ENCODE results near the gene ANKRD13B.
A peak's percentile ranks its signal among the peaks of the same experiment; 100 is the strongest.

The ANKRD13B gene

DNA sequence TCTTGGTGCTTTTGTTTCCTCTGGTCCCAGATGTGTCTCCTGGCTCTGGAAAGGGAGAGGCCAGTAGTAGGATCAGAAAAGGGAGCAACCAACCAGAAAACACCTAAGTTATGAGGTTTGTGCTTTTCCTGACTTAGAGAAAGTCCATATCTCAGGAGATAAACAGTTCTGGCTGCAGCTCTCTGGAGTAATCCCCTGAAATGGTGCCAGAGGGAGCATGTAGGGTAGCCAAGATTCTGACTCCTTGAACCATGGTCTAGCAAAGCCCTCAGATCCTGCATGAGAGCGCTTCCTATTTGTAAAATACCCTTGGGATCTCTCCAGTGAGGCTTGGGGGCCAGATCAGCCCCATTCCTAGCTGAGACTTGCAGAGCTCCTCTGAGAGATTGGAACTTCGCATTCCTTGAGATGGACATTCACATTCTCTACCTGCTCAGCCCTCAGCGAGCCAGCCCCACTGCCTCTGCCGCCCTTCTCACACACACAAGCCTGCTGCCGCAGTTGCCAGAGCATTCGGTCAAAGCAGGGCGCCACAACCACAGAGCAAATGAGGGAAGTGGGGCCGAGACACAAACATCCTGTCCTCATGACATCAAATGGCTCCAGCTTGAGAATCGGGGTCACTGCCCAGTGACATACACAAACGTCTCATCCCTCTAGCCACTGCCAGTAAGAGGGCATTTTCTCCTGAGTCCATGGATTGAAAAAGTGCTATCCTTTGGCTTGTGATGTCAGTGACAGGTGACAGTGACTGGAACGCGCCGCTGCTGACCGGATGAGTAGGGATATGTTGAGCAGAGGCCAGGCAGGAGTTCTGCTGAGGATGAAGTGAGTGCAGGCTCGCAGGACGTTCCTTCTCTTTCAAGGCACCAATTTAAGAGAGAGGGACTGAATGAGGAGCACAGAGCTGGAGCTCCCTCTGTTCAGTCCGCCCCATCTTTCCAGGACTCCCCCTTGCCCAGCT, 31.1 kb upstream of the ANKRD13B start:
- H3K9ac ChIP-seq (ENCODE audit: low read depth, low read length): no peak overlapping the region
- no peaks in the 10 kb centered on the region for H3K36me3 ChIP-seq (ENCODE audit: insufficient read depth, low read depth, low read length)
- H3K27ac ChIP-seq (ENCODE audit: low read length): no peak overlapping the region
- H3K4me3 ChIP-seq (ENCODE audit: low read length): no peak overlapping the region
- H3K9me3 ChIP-seq (ENCODE audit: insufficient read depth, low read depth, low read length): no peaks in the 10 kb centered on the region
- peaks cover 34% of the 10 kb centered on the region for H3K27me3 ChIP-seq (ENCODE audit: insufficient read depth, low read length)
- peaks cover 6% of the 10 kb centered on the region; the same call in 1 of the 2 replicates for H3K4me1 ChIP-seq (ENCODE audit: insufficient read depth, low read length)

DNA sequence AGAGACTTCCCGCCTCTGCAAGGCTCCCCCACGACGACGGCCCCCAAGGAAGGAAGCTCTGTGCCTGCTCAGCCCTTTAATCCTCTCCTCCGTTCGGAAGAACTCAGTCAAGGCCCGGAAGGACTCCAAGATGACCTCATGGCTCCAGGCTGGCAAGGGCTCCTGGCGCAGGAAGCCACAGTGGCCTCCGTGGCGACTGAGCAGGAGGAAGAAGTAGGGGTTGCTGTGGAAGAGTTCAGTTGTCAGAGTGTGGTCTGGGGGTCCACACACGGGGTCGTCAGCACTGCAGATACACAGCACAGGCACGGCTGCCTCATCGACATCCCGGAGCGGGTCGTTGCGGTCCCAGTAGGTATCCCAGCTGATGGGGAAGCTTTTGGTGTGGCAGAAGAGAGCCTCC, 30.3 kb upstream of the ANKRD13B start:
- Histone ChIP-seq H3K36me3 (ENCODE audit: insufficient read depth, low read depth, low read length) (no peaks in the 10 kb centered on the region), H3K4me3 (ENCODE audit: low read length) (no peak overlapping the region), H3K4me1 (ENCODE audit: insufficient read depth, low read length) (peaks cover 6% of the 10 kb centered on the region; the same call in 1 of the 2 replicates), H3K9me3 (ENCODE audit: insufficient read depth, low read depth, low read length) (no peaks in the 10 kb centered on the region), H3K9ac (ENCODE audit: low read depth, low read length) (no peak overlapping the region), H3K27ac (ENCODE audit: low read length) (no peak overlapping the region), H3K27me3 (ENCODE audit: insufficient read depth, low read length) (peaks cover 42% of the 10 kb centered on the region)

DNA sequence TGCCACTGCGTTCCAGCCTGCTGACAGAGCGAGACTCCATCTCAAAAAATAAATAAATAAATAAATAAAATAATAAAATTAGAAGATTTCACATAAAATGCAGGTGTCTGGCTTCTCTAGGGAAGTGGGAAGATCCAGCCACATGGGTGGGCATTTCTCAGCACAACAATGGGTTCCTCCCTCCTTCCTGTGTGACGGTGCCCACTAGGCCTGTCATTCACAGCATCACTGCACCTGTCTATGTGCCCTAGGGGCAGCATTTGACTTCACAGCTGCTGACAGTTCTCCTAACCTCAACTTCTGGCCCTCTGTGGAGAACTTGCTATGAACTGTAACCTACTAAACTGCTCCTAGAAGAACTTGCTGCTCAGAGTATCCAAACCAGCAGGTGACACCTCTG, 29.1 kb upstream of the ANKRD13B start:
- H3K9ac ChIP-seq (ENCODE audit: low read depth, low read length): no peak overlapping the region
- H3K4me1 ChIP-seq (ENCODE audit: insufficient read depth, low read length): peaks cover 6% of the 10 kb centered on the region; the same call in 1 of the 2 replicates

DNA sequence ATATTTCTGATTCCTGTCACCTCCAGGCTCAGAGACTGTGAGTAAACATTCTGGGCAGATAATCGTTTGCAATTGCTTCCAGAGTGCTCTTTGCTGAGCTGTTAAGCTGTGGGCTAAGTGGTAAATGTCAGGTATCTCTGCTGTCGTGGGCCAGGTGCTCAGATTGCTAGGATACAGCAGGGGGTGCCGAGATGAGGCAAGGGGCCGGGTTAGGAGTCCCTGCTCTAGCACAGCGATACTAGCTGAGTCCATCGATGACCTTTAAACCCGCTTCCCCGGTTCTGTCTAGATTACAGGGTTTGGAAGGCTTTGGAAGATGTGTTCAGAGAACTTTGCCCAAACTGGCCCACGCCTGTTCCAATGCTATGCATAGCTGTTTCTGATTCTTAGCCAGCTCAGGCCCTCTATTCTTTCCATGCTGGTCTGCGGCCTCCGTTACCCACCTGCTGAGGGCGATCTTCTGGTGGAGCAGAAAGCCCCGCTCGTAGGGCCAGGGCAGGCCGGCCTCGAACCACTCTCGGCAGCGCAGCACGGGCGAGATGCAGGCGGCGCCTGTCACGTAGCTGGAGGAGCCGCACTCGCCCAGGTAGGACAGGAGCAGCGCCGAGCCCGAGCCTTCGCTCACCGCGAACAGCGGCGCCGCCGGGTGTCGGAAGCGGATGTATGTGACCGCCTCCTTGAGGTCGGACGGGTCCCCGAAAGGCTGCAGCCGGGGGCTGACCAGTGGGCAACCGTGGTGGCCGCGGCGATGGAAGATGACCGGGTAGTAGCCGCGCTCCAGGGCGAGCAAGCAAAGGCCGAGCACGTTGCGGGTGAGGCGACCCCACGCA, 27.1 kb upstream of the ANKRD13B start:
- Histone ChIP-seq H3K9ac (ENCODE audit: low read depth, low read length) (no peak overlapping the region), H3K4me1 (ENCODE audit: insufficient read depth, low read length) (peaks cover 13% of the 10 kb centered on the region; the same call in 1 of the 2 replicates), H3K27ac (ENCODE audit: low read length) (no peak overlapping the region), H3K36me3 (ENCODE audit: insufficient read depth, low read depth, low read length) (no peaks in the 10 kb centered on the region), H3K9me3 (ENCODE audit: insufficient read depth, low read depth, low read length) (no peaks in the 10 kb centered on the region), H3K27me3 (ENCODE audit: insufficient read depth, low read length) (peaks cover 66% of the 10 kb centered on the region), H3K4me3 (ENCODE audit: low read length) (peak overlapping the region; percentile 50)

More for the DNA sequence above, 29.1 kb upstream of the ANKRD13B start:
- peaks cover 50% of the 10 kb centered on the region for H3K27me3 ChIP-seq (ENCODE audit: insufficient read depth, low read length)
- H3K4me3 ChIP-seq (ENCODE audit: low read length): no peak overlapping the region
- no peaks in the 10 kb centered on the region for H3K36me3 ChIP-seq (ENCODE audit: insufficient read depth, low read depth, low read length)
- no peak overlapping the region for H3K27ac ChIP-seq (ENCODE audit: low read length)
- H3K9me3 ChIP-seq (ENCODE audit: insufficient read depth, low read depth, low read length): no peaks in the 10 kb centered on the region

DNA sequence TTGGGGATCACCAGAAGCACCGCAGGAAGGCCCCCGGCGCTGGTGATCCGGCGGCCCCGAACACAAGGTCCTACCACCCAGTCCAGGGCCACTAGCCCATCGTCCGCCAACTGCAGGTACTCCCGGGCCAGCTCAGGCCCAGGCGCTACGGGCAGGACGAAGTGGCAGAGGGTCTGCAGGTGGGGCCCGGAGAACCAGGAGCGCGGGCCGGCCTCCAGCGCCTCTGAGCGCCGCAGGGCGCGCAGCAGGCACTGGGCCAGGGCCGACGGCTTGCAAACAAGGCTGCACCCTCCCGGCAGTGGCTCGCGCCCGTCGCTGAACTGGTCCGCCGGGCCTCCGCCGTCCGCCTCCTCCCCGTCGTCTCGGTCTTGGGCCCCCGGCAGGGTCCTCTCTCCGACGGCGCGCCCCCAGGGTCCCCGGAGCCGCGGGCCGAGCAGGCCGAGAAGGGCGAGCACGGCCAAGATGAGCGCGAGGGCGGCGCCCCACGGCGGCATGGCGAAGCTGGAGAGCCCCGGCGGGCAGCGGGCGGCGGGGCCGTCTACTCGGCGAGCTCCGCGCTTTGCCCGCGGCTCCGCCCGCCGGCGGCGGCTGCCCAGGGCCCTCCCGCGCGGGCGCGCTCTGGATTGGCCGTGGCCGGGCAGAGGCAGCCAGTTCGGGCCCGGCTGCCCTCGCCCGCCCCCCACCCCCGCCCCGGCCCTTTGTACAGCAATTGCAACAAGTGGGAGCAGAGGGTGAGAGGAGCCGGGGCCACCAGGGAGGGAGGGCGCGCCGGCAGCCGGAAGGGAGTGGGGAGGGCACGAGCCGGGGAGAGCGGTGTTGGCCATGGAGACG, 26.2 kb upstream of the ANKRD13B start, which contains the start of gene ABHD15:
ABHD15 (minus strand) TSS at position 565 of the 831 bp plus-strand sequence; CDS start at position 494, 71 bp downstream.
- H3K4me3 ChIP-seq (ENCODE audit: low read length): peak within 1 kb of the TSS; percentile 86
- no peak within 1 kb of the TSS for H3K27ac ChIP-seq (ENCODE audit: low read length)
- H3K9me3 ChIP-seq (ENCODE audit: insufficient read depth, low read depth, low read length): no peaks in the 10 kb centered on the region
- H3K9ac ChIP-seq (ENCODE audit: low read depth, low read length): no peak within 1 kb of the TSS
- peaks cover 13% of the 10 kb centered on the region; the same call in 1 of the 2 replicates for H3K4me1 ChIP-seq (ENCODE audit: insufficient read depth, low read length)
- no peaks in the 10 kb centered on the region for H3K36me3 ChIP-seq (ENCODE audit: insufficient read depth, low read depth, low read length)
- peaks cover 74% of the 10 kb centered on the region for H3K27me3 ChIP-seq (ENCODE audit: insufficient read depth, low read length)

DNA sequence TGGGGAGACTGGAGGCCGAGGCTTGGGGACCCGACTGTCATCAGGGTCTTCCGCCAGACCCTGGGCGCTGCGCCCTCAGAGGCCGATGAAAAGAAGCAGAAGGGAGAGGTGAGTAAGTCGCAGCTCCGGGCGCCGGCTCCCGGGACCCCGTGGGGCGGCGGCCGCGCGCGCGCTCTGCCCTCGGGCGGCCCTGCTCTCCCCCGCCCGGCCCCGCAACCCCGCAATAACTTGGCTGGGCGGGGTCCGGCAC, 25.7 kb upstream of the ANKRD13B start:
- H3K36me3 ChIP-seq (ENCODE audit: insufficient read depth, low read depth, low read length): no peaks in the 10 kb centered on the region
- H3K27me3 ChIP-seq (ENCODE audit: insufficient read depth, low read length): peaks cover 77% of the 10 kb centered on the region
- peaks cover 13% of the 10 kb centered on the region; the same call in 1 of the 2 replicates for H3K4me1 ChIP-seq (ENCODE audit: insufficient read depth, low read length)
- no peak overlapping the region for H3K9ac ChIP-seq (ENCODE audit: low read depth, low read length)
- no peak overlapping the region for H3K27ac ChIP-seq (ENCODE audit: low read length)
- H3K4me3 ChIP-seq (ENCODE audit: low read length): peak overlapping the region; percentile 86; the same call in 1 of the 2 replicates
- H3K9me3 ChIP-seq (ENCODE audit: insufficient read depth, low read depth, low read length): no peaks in the 10 kb centered on the region

DNA sequence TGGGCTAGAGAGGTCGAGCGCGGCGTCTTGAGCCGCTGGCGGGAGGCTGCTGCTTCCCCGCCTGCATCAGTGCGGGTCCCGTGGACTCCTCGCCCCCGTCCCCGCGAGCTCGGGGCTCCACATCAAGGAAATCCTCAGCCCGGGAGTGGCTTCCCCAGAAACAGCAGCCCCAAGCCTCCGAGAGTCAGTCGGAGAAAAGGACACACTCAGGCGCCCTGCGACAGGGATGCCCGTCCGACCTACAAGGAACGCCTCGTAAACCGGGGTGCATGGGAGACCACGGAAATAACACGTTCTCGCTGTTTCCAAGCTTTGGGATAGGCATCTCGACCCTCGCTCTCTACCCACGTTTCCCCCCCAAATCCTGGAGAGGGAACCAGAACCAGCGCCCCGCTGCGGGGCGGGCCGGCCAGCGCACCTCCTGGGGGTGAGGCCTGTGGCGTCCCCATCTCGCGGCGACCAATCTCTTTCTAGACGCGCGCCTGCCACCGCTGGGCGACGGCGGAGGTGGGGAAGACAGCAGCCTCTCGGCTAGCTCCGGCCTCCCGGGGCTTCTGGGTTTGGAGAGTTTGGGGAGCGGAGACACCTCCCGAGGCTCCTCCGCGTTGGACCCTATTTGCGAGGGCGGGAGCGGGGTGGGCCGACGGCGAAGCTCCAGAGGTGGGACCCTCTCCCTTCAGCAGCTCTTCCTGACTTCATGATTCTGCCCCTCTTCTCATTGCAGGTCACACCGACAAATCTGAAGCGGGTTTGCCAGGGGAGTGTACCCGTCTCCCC, 25.2 kb upstream of the ANKRD13B start:
- Histone ChIP-seq H3K4me3 (ENCODE audit: low read length) (peak overlapping the region; percentile 86), H3K27ac (ENCODE audit: low read length) (no peak overlapping the region), H3K9ac (ENCODE audit: low read depth, low read length) (peak overlapping the region; percentile 67; the same call in 1 of the 2 replicates), H3K9me3 (ENCODE audit: insufficient read depth, low read depth, low read length) (no peaks in the 10 kb centered on the region), H3K27me3 (ENCODE audit: insufficient read depth, low read length) (peaks cover 78% of the 10 kb centered on the region), H3K4me1 (ENCODE audit: insufficient read depth, low read length) (peaks cover 13% of the 10 kb centered on the region; the same call in 1 of the 2 replicates), H3K36me3 (ENCODE audit: insufficient read depth, low read depth, low read length) (no peaks in the 10 kb centered on the region)

DNA sequence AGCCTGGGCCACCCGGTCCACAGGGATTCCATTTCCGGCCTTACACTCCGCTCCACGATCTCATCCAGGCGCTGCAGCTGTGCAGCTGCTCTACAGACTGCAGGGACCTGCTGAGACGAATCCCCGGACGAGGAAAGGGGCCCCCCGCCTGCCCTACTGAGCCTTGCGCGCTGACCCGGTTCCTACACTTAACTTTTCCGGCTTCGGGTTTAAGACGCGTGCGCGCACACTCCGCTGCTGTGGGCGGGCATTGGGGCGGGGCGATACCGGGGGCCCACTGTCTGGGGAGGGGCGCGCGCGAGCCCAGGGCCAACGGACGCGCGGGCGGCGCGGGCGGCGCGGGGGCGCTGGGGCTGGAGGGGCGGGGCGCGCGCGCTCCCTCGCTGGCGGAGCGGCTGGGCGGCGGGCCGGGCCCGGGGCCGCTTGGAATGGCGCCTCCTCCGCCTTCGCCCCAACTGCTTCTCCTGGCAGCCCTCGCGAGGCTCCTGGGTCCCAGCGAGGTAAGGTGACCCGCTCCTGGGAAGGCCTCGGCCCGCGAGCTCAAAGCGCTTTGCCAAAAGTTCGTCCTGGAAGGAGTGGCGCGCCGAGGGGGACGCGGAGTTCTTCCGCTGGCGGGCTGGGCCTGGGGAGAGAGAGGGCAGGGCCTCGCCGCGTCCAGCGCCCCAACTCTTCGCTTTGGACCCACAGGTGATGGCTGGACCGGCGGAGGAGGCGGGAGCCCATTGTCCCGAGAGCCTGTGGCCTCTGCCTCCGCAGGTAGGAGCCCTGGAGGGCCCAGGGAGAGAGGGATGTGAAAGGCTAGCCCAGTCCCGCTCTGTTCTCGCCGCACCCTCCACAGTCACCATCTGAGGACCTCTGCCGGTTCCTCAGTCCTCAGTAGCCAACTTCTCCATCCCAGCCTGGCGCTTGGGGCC, 24.3 kb upstream of the ANKRD13B start, which contains the start of gene TP53I13:
TP53I13 (plus strand) TSS at position 371 of the 914 bp plus-strand sequence; CDS start at position 429, 58 bp downstream.
- Histone ChIP-seq H3K36me3 (ENCODE audit: insufficient read depth, low read depth, low read length) (no peaks in the 10 kb centered on the region), H3K4me1 (ENCODE audit: insufficient read depth, low read length) (peaks cover 13% of the 10 kb centered on the region; the same call in 1 of the 2 replicates), H3K27ac (ENCODE audit: low read length) (no peak within 1 kb of the TSS), H3K27me3 (ENCODE audit: insufficient read depth, low read length) (peaks cover 78% of the 10 kb centered on the region), H3K9ac (ENCODE audit: low read depth, low read length) (peak within 1 kb of the TSS; percentile 79), H3K4me3 (ENCODE audit: low read length) (peak within 1 kb of the TSS; percentile 87), H3K9me3 (ENCODE audit: insufficient read depth, low read depth, low read length) (no peaks in the 10 kb centered on the region)

DNA sequence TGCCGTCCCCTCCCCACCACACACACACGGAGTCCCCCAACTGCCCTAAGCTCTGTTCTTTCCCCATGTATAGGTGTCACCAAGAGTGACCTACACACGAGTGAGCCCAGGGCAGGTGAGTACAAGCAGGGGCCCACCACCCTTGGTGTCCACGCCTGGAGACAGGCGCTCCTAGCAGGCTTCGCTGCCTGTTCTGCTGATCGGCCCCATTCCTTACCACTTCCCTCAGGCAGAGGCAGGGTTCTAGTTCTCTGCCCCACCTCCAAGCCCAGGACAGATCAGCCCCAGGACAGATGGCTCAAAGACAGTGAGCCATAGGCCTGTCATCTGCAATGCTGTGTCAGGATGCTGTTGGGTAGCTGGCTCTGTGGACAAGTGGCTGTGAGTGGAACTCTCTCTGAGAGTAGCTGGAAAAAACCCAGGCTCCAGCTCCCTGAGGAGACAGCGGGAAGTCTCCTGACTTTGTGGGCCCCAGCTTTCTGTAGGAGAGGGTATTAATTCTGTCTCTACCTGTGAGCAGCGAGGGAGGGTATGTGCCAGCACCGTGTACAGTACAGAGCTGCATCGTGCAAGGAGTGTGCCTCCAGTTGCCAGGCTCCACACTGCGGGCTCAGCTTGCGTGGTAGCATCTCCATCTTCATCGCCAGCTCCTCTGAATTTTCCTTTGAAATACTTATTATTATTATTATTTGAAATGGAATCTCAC, 23.5 kb upstream of the ANKRD13B start:
- peak overlapping the region; percentile 79; the same call in 1 of the 2 replicates for H3K9ac ChIP-seq (ENCODE audit: low read depth, low read length)
- H3K27me3 ChIP-seq (ENCODE audit: insufficient read depth, low read length): peaks cover 72% of the 10 kb centered on the region
- H3K9me3 ChIP-seq (ENCODE audit: insufficient read depth, low read depth, low read length): no peaks in the 10 kb centered on the region
- peaks cover 3% of the 10 kb centered on the region for H3K36me3 ChIP-seq (ENCODE audit: insufficient read depth, low read depth, low read length)
- no peak overlapping the region for H3K27ac ChIP-seq (ENCODE audit: low read length)
- peak overlapping the region; percentile 87 for H3K4me3 ChIP-seq (ENCODE audit: low read length)
- peaks cover 13% of the 10 kb centered on the region; the same call in 1 of the 2 replicates for H3K4me1 ChIP-seq (ENCODE audit: insufficient read depth, low read length)

All from iPS-20b (cell line).